Loucy (cell line): ENCODE measurements around the gene HMMR.

Experiments used
- EZH2phosphoT487 ChIP-seq: fragments of 200-600 bp; IDR thresholded peaks from 2 replicates; pipeline ENCODE4 v1.6.1; 2018; ENCODE audit warnings: antibody characterized with exemption, mild to moderate bottlenecking, moderate library complexity, borderline replicate concordance
- TF ChIP-seq, protein P1 (sequence below): fragments of 200-600 bp; sonication (generic); conservative IDR thresholded peaks from 2 replicates; pipeline ENCODE4 v1.5.1; 2014; ENCODE audit warnings: mild to moderate bottlenecking, antibody characterized with exemption, low read length

DNA sequence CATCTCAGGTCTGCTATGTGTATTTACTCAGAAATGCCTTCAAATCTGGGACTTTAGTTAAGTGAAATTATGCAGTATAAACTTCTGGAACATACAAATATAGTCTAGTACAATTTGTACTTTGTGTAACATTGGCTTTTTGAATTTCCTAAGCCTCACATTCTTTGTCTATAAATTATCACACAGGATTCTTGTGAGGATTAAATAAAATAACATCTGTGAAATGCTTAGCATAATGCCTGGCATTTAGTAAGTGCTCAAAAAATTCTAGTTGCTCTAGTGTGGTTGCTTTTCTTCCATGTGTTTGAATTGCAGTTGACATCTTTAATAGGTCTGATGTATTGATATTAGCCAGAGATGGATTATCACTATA, 2.6 kb downstream of the HMMR start:
- TF ChIP-seq, protein P1, sequence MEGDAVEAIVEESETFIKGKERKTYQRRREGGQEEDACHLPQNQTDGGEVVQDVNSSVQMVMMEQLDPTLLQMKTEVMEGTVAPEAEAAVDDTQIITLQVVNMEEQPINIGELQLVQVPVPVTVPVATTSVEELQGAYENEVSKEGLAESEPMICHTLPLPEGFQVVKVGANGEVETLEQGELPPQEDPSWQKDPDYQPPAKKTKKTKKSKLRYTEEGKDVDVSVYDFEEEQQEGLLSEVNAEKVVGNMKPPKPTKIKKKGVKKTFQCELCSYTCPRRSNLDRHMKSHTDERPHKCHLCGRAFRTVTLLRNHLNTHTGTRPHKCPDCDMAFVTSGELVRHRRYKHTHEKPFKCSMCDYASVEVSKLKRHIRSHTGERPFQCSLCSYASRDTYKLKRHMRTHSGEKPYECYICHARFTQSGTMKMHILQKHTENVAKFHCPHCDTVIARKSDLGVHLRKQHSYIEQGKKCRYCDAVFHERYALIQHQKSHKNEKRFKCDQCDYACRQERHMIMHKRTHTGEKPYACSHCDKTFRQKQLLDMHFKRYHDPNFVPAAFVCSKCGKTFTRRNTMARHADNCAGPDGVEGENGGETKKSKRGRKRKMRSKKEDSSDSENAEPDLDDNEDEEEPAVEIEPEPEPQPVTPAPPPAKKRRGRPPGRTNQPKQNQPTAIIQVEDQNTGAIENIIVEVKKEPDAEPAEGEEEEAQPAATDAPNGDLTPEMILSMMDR = no peak
- no peak for TF ChIP-seq EZH2phosphoT487
